Measurements from ENCODE around the gene SLC26A11.

DNA sequence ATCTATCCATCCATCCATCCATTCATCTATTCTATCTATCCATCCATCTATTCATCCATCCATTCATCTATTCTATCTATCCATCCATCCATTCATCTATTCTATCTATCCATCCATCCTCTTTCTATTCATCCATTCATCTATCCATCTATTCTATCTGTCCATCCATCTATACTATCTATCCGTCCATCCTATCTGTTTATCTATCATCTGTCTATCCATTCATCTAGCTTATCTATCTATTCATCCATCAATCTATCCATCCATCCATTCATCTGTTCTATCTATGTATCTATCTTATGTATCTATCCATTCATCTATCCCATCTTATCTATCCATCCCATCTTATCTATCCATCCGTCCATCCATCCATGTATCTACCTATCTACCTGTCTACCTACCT lies 49.2 kb downstream of the SLC26A11 start:
- TF ChIP-seq CTCF (IDR thresholded peaks at IDR 0.05; ENCODE audit: low read depth, low read length, poor library complexity, severe bottlenecking) = no peak
- TF ChIP-seq EZH2phosphoT487 (IDR thresholded peaks at IDR 0.05; ENCODE audit: borderline replicate concordance, low read length) = no peak

Data from DOHH2 (cell line).